Activated CD8-positive, alpha-beta memory T cell treated with anti-CD3 and anti-CD28 coated beads, Interleukin-2, amount 50 U/mL, for 1 hour (primary cell): ENCODE data around the gene HTR1E.
"Not testable (repeated sequence)": the region's sequence is repeated elsewhere in the genome, so short reads cannot be mapped to it uniquely, and the experiment has no call there.

Source experiments
- DNase-seq: peaks from one replicate; pipeline ENCODE4 v3.0.0-alpha.2; 2020; ENCODE audit errors: extremely low read depth

The HTR1E gene

GRCh38 chr6:86973088-86973487 is 35.8 kb downstream of the HTR1E start:
- DNase-seq: no peak

DNA sequence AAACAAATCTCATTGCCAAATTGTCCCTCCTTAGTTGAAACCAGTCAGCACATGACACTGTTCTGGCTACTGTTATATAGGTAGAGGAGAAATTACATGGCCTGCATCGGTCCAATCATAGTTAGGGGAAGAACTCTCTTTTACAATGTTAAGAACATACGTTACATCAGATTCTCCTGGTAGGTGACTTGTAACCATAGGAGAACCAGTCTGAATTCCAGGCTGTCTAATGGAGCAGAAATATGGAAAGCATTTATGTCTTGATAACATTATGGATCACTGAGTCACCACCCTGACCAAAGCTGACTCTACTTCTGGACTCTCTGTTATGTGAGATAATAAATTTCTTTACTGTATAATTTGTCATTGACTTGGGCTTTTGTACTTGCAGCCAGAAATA is 40.9 kb downstream of the HTR1E start:
- no peak for DNase-seq

- DNase-seq: no peak
Observed at GRCh38 chr6:87001494-87001893, 64.2 kb downstream of the HTR1E start.

- not testable (repeated sequence) for DNase-seq
Observed at GRCh38 chr6:87002391-87002790, 65.1 kb downstream of the HTR1E start.

GRCh38 chr6:87006541-87006940 is 69.2 kb downstream of the HTR1E start:
- not testable (repeated sequence) for DNase-seq

GRCh38 chr6:87009581-87009980 is 72.3 kb downstream of the HTR1E start:
- not testable (repeated sequence) for DNase-seq

DNA sequence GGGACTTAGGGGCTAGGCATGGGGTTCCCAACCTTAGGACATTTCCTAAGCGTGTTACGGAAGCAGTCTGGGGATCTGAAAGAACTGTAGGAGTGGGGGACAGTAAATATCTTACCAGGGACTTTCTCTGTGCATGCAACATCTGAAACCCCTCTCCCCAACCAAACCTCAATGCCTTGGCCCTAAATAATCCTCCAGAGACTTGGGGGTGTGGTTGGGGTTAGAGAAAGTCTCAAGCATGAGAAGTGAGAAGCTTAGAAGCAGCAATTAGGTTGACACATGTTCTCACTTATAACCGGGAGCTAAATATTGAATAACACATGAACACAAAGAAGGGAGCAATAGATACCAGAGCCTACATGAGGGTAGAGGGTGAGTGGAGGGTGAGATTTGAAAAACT is 74.7 kb downstream of the HTR1E start:
- DNase-seq: no peak

DNA sequence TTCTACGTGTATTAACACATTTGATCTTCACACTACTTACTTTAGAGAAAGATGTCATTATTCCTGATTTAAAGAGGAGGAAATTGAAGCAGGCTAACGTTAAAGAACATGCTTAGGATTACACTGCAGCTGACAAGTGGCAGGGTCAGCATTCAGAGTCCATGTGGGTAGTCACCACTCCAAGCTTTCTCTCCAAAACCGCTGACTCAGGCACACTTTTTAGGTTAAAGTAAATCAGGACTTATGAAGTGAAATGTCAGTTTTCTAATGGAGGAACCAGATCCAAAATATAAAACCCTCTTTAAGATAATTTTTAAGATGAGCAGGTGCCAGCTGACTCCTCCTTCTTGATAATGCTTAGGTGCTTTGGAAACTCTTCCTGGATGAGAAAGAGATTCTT is 75.4 kb downstream of the HTR1E start:
- no peak for DNase-seq

DNA sequence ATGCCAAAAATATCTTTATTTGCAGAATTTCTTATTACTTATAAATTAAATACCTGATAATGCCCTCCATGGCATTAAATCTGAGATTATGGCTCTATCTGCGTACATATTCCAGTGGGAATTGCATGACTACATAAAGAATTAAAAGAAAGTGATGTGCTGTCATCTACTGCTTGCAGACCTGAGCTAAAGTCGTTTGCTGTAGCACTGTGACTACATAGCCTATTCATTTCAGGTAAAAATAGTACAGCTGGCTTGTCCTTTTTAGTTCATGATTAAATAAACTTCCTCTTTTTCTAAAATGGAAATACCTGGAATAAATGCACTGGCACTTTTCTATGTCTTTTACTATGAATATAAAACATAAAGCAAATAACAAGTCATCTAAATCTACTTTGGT is 79.4 kb downstream of the HTR1E start:
- no peak for DNase-seq

GRCh38 chr6:87027021-87027420 is 89.7 kb downstream of the HTR1E start:
- no peak for DNase-seq

- no peak for DNase-seq
Observed at GRCh38 chr6:87029711-87030314, 92.5 kb downstream of the HTR1E start.

GRCh38 chr6:87040729-87041128 is 103.4 kb downstream of the HTR1E start:
- DNase-seq: no peak

DNA sequence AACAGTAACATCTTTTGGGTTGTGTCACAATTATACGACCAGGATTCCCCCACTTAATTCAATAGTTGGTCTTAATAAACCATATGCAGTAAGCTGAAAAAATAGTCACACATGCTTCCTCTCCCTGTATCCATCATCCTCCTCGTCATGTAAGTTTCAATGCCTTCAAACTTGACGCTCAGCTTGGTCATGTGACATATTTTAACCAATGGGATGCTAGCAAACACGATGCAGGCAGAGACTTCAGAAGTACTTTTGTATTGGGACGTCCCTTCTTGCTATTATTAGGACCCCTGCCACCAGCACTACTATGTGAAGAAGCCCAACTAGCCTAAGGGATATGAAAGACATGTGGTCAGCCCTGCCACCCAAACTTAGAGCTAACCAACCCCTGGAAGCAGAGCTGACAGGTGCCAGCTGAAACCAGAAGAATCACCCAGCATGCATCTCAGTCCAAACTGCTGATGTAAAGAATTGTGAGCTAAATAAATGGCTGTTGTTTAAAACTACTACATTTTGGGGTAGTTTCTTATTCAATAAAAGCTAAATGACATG is 108.3 kb downstream of the HTR1E start:
- no peak for DNase-seq

- DNase-seq: no peak
Observed at GRCh38 chr6:87049779-87050178, 112.5 kb downstream of the HTR1E start.

DNA sequence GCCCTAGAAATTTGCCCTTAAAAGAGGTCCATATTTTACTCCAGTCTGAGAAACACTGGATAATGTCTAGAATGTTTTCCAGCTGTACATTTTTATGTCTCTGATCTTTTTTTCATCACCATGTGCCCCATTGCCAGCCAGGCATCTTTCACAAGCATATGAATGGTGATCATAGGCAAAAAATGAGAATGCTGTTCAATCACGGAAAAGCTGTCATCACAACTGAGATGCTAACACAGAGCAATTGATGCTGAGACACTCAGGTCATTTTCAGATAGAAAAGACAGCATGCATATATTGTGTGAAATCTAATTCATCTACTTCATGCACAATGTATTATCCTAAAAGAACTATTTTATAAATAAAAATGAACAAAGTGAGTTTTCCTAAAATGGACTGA is 116.0 kb downstream of the HTR1E start:
- no peak for DNase-seq

GRCh38 chr6:87054143-87054833 is 117.0 kb downstream of the HTR1E start:
- DNase-seq: no peak

- DNase-seq: no peak
Observed at GRCh38 chr6:87059943-87060342, 122.6 kb downstream of the HTR1E start.

DNA sequence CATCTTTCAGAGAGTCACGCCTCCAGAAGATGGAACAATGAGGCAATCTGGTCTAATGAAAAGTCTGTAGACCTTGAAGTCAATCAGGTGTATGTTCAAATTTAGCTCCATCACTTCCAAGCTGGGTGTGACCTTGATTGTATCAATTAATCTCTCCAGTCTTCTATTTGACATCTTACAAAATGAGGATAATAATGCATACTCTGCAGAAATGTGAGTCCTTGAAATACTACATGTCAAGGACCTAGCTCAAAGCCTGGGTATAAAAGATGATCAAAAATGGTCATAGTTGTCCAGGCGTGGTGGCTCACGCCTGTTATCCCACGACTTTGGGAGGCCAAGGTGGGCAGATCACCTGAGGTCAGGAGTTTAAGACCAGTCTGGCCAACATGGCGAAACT is 127.8 kb downstream of the HTR1E start:
- no peak for DNase-seq
